Breast epithelium (tissue), 3 donors: ENCODE data around the gene ACAA1.

Experiments
- CTCF ChIP-seq, 3 donors: fragments of 450-650 bp; IDR thresholded peaks; one replicate each; pipeline ENCODE4 v1.5.1; 2016 to 2017; ENCODE audit warnings: antibody characterized with exemption in 3 of 3, mild to moderate bottlenecking in 3 of 3, moderate library complexity in 3 of 3
- POLR2A ChIP-seq: fragments of 450-650 bp; IDR thresholded peaks from one replicate; pipeline ENCODE4 v1.6.1; 2016; ENCODE audit warnings: antibody characterized with exemption, mild to moderate bottlenecking, moderate library complexity
- POLR2AphosphoS5 ChIP-seq, 3 donors: sonication (generic); formaldehyde crosslinking; IDR thresholded peaks; one replicate each; pipeline ENCODE4 v1.6.1; 2017; ENCODE audit warnings: antibody characterized with exemption in 3 of 3

- no peak for TF ChIP-seq CTCF (IDR thresholded peaks at IDR 0.05)
- TF ChIP-seq POLR2A, result no peak
- TF ChIP-seq POLR2AphosphoS5 (IDR thresholded peaks at IDR 0.05), result no peak
Observed at GRCh38 chr3:38141173-38141951, 4.4 kb upstream of the ACAA1 start.
